ENCODE data around the gene CASP12.

Gene CASP12

GRCh38 chr11:104873252-104873651 lies 25.0 kb downstream of the CASP12 start:
- no peak for TF ChIP-seq CTCF (IDR thresholded peaks at IDR 0.05)
- H3K4me3 ChIP-seq (ENCODE audit: low read depth, low read length), result no peak overlapping the region
- H3K4me2 ChIP-seq (ENCODE audit: low read length), result no peak overlapping the region
- H3K27me3 ChIP-seq (ENCODE audit: control insufficient read depth, insufficient read depth, low read length), result no peaks in the 10 kb centered on the region
- H3K79me2 ChIP-seq, result no peaks in the 10 kb centered on the region
- H2AFZ ChIP-seq, result no peak overlapping the region
- H3K4me1 ChIP-seq, result no peaks in the 10 kb centered on the region
- H3K27ac ChIP-seq, result no peak overlapping the region
- H3K9me3 ChIP-seq (ENCODE audit: control insufficient read depth, low read length), result no peaks in the 10 kb centered on the region
- H3K9ac ChIP-seq, result no peak overlapping the region
- H3K36me3 ChIP-seq (ENCODE audit: control insufficient read depth, insufficient read depth, low read length), result no peaks in the 10 kb centered on the region

GRCh38 chr11:104872393-104872792 lies 25.9 kb downstream of the CASP12 start:
- Histone ChIP-seq H3K27ac (no peak overlapping the region), H3K79me2 (no peaks in the 10 kb centered on the region), H3K27me3 (ENCODE audit: control insufficient read depth, insufficient read depth, low read length) (no peaks in the 10 kb centered on the region), H3K9ac (no peak overlapping the region), H3K9me3 (ENCODE audit: control insufficient read depth, low read length) (no peaks in the 10 kb centered on the region), H2AFZ (no peak overlapping the region), H3K4me1 (no peaks in the 10 kb centered on the region), H3K4me2 (ENCODE audit: low read length) (no peak overlapping the region), H3K4me3 (ENCODE audit: low read depth, low read length) (no peak overlapping the region), H3K36me3 (ENCODE audit: control insufficient read depth, insufficient read depth, low read length) (no peaks in the 10 kb centered on the region)
- TF ChIP-seq CTCF (IDR thresholded peaks at IDR 0.05), result no peak

GRCh38 chr11:104870910-104871309 lies 27.4 kb downstream of the CASP12 start:
- Histone ChIP-seq H3K27me3 (ENCODE audit: control insufficient read depth, insufficient read depth, low read length) (no peaks in the 10 kb centered on the region), H3K27ac (no peak overlapping the region), H3K9ac (no peak overlapping the region), H3K4me3 (ENCODE audit: low read depth, low read length) (no peak overlapping the region), H3K79me2 (no peaks in the 10 kb centered on the region), H2AFZ (no peak overlapping the region), H3K36me3 (ENCODE audit: control insufficient read depth, insufficient read depth, low read length) (no peaks in the 10 kb centered on the region), H3K9me3 (ENCODE audit: control insufficient read depth, low read length) (no peaks in the 10 kb centered on the region), H3K4me2 (ENCODE audit: low read length) (no peak overlapping the region), H3K4me1 (no peaks in the 10 kb centered on the region)
- no peak for TF ChIP-seq CTCF (IDR thresholded peaks at IDR 0.05)

GRCh38 chr11:104866815-104867214 lies 31.4 kb downstream of the CASP12 start:
- H3K4me3 ChIP-seq (ENCODE audit: low read depth, low read length), result no peak overlapping the region
- H3K36me3 ChIP-seq (ENCODE audit: control insufficient read depth, insufficient read depth, low read length), result no peaks in the 10 kb centered on the region
- no peak overlapping the region for H2AFZ ChIP-seq
- H3K4me1 ChIP-seq, result no peaks in the 10 kb centered on the region
- H3K27me3 ChIP-seq (ENCODE audit: control insufficient read depth, insufficient read depth, low read length), result no peaks in the 10 kb centered on the region
- TF ChIP-seq CTCF (IDR thresholded peaks at IDR 0.05), result no peak
- no peak overlapping the region for H3K4me2 ChIP-seq (ENCODE audit: low read length)
- H3K27ac ChIP-seq, result no peak overlapping the region
- H3K79me2 ChIP-seq, result no peaks in the 10 kb centered on the region
- no peaks in the 10 kb centered on the region for H3K9me3 ChIP-seq (ENCODE audit: control insufficient read depth, low read length)
- no peak overlapping the region for H3K9ac ChIP-seq

GRCh38 chr11:104858882-104859775 lies 39.1 kb downstream of the CASP12 start:
- Histone ChIP-seq H2AFZ (no peak overlapping the region), H3K27ac (no peak overlapping the region), H3K9ac (no peak overlapping the region), H3K4me3 (ENCODE audit: low read depth, low read length) (no peak overlapping the region), H3K4me2 (ENCODE audit: low read length) (no peak overlapping the region), H3K27me3 (ENCODE audit: control insufficient read depth, insufficient read depth, low read length) (no peaks in the 10 kb centered on the region), H3K79me2 (no peaks in the 10 kb centered on the region), H3K9me3 (ENCODE audit: control insufficient read depth, low read length) (no peaks in the 10 kb centered on the region), H3K4me1 (no peaks in the 10 kb centered on the region), H3K36me3 (ENCODE audit: control insufficient read depth, insufficient read depth, low read length) (no peaks in the 10 kb centered on the region)
- TF ChIP-seq CTCF (IDR thresholded peaks at IDR 0.05), result no peak

All from parathyroid adenoma (tissue), 2 donors.